Suppressor macrophage treated with lipopolysaccharide for 1 hour (primary cell): ENCODE measurements around the gene FGF14.

Source experiments
- DNase-seq, 3 donors: peaks; one replicate each; pipeline ENCODE4 v3.0.0-alpha.2; 2020 to 2022

Gene FGF14

DNA sequence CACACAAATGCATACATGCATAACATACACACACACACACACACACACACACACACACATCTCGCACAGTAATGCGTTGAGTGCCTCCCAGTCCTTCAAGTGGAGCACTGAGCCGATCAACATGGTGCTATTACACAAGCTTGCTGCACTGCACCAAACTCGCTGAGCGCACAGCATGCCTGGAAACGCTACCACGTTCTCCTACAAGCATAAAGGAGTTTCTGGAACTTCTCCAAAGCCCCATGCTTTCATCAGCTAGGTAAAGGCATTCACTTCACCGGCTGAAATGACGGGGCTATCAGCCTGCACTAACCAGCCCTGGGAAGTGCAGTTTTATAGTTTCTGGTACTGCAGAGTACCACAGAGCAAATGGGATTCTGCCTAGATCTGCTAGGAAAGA lies 92.7 kb downstream of the FGF14 start:
- no peak for DNase-seq

DNA sequence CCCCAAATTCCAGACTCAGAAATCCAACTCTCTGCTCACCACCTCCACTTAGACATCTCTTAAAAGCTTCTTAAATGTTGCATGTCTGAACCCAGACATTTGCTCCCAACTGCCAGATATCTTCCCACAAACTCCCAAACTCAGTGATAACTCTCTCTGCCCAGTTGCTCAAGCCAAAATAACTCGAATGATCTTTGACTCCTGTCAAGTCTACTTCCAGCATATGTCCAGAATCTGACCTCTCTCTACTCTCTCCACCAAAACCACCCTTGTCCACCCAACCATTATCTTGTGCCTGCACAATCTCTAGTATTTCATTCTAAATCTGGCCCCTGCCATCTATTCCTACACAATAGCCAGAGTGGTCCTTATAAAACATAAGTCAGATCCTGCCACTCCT lies 99.3 kb downstream of the FGF14 start:
- DNase-seq: no peak

DNA sequence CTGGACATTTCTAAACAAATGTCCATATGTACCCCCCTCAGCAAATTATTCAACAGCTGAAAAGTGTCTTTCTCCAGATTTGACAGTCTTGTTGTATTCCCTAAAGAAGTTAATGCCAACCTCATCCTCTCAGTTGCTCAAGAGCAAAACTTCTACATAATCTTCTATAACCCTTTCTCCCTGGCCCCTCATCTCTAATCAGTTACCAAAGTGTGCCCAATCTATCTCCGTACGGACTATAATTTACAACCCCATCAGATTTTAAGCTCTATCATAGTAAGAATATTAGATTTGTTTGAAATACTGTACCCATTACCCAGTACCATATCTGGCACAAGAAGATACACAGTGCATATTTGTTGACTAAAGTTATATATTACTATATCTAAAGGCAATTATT lies 101.5 kb downstream of the FGF14 start:
- no peak for DNase-seq

DNA sequence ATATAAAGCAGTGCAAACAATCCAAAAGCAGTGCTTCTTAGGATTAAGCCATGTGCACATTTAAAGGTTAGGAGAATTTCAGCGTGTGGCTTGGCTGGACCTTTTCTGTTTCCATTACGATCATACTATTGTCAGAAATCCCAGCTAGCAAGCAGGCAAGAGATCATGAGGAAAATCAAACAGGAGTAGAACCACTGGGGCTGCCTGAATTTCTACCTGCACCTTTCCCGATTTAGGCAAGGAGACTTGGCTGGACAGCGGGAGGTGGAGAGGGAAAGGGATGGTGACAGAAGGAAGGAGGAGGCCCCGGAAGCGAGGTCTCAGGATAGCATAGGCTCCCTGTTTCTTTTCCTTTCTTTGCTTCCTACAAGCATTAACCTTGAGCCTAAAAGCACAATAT lies 102.5 kb downstream of the FGF14 start:
- no peak for DNase-seq

DNA sequence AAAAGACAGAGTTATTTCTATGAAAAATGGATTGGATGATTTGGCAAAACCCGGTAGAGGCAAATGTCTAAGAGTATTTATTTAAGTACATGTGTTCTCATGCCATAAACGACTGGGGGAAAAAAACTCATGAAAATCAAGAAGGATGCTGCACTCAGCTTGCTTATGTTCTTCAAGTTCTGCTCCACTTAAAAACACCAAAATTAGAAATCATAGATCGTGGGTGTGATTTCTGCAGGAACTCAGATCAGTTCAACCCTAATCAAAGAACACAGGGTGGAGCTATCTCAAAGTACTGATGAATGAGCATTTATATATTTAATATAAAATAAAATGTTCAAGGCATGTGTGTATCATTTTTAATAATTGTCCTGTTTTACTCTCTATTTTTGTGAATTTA lies 103.8 kb downstream of the FGF14 start:
- no peak for DNase-seq

DNA sequence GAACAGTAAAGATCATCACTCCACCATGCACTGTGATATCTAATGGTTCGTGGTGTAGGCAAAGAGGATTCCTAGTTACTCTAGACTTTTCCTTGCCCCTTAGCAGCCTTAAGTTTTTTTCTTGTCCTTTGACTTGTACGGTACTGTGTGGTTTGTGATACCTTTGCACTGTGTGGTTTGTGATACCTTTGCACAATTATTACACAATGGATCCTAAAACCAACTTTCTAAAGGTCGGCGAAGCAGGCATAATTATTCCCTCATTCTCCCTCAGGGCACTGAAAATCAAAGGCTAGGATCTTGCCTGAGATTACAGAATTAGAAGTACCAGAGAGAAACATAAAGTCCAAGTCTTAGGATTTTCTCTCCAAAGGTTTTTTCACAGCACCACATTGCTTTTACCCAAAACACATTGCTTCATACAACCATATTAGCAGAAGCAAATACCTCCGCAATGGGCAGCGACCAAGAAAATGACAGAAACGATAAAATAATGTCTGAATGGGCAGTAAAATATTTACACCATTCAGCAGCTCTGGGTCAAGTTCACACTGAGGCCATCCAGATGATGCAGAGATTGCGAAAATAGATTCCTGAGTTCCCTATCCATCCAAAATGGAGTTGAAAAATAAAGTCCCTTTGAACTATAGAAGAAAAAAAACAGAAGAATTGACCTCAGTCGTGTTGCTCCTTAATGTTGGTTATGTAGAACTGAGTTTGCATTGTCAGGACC lies 106.4 kb downstream of the FGF14 start:
- DNase-seq: no peak

DNA sequence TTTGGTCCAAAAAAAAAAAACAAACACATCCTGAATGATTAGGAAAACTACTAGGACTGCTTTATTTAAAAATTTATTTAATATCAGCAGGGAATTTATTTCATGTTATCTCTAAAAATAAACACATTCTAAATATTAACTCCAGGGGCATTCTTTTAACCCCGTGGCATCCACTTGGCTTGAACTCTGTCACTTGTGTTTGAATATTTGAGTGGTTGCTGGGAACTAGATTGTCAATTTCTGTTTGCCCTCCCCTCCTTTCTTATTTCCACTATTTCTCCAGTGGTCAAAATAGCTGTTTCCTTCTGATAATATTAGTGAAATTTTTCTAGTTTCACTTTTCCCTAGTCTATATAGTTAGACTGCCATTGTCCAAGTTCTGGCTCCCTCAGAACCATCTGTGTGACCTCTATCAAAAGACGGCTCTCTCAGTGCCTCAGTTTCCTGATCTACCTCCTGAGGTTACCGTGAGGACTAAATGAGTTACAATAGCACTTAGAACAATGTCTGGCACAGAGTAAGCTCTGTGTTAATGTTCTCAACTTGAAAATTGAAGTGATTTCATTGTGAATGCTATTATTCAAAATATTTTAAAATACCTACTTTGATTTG lies 107.3 kb downstream of the FGF14 start:
- no peak for DNase-seq

DNA sequence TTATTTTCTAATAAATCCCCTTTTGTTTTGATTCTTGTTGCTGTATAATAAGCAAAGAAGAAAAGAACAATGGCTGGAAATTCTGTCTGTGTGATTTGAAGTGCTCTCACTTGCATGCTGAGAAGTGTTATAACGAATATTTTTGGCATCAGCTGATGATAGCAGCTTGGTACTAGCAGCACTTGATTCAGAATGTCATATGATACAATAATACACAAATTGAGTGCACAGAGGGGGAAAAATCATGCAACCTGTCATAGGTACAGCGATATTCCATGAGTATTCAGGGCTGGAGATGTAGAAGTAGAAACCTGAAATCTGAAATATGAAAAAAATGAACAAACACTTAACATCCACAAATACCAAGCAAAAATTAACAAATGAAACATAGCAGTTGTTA lies 108.1 kb downstream of the FGF14 start:
- no peak for DNase-seq

DNA sequence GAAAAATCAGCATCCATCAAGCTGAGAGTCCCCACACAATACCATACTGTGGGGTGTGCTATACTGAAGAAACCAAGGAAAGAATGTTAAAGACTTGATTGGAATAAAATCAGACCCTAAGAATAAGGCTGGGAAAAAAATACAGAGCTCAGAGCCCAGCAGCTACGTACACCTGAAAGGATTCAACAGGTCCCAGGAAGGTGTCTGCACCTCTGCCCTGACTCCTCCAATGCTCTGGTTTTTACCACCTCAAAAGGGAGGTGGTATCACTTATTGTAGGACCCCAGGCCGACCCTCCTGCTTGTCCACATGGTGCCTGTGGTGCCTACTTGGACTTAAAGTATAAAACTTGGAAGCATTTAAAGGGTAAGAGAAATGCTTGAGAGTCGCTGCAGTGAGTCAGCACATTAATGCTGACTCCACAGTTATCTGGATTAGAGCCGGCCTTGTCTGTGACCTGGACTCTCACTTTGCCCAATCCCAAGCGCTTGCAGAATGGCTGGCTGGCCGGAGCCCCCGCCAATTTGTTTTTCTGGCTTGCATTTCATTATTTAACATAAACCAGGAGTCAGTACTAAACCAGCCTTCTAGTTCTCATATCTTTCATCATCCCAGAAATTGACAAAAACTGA lies 110.1 kb downstream of the FGF14 start:
- DNase-seq: no peak

DNA sequence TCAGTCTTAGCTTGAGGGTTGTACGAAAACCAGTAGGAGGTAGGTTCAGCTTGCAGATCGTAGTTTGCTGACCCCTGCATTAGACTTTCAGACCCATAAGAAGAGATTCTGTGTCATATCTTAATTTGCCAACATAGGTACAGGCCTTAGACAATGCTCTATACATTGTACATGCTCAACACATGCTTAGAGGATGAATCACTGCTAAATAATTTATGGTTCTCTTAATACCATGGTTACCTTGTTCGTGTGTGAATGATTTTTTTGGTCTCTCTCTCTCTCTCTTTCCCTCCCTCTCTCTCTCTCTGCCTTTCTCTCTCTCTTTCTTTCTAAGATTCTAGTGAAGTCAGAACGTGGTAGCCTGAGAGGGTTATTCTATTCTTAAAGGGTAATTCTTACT lies 112.2 kb downstream of the FGF14 start:
- no peak for DNase-seq

DNA sequence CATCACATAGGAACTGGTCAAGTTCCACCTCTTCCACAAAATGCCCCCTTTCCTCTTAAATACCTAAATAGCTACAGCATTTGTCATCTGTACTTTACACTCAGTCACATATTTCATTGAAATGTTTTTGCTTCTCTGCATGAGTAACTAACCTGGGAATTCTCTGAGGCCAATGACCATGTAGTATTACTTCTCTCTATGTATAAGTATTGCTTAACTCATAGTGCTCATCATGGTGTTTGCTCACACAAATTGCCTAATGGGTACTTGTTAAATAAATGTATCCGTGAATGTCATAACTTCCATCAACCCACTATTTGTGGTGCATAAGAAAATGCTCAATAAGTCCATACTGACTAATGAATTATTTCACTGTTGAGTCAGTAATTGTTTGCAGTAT lies 115.5 kb downstream of the FGF14 start:
- DNase-seq: peak in 2 of 3 donors; percentile 2 to 28

DNA sequence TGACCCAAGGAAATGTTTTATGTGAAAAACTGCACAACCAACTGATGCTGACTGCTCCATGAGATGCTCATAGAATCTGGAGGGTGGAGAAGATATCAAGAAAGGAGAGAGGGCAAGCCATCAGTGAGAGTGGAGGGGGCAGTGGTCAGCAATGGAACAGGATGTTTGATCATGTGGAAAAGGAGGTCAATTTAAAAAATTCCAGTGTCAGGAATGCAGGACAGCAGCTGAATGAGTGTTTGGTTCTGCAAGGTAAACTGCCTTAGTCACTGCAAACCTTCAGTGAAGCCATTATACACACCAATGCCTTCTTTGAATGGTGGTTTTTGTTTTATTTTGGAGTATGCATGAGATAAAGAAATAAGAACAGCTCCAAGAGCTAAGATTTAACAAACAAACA lies 121.5 kb downstream of the FGF14 start:
- DNase-seq: no peak

DNA sequence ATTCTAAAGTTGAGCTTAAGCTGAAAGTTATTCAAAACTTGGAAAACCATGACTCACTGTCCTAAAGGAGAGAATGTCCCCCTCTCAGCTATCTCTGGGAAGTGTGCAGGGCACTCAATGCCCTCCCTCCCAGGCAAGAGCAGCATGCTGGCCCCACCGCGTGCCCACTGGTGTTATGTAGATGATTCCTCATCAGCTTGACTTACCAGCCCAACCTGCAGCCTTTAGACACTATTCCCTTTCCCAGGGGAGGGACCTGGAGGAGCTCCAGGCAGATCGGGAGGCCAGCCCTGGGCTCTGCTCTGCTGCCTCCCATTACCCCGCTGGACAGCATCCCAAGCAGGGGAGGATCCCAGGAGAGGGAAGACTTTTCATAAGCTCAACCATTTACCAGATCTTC lies 124.6 kb downstream of the FGF14 start:
- no peak for DNase-seq

DNA sequence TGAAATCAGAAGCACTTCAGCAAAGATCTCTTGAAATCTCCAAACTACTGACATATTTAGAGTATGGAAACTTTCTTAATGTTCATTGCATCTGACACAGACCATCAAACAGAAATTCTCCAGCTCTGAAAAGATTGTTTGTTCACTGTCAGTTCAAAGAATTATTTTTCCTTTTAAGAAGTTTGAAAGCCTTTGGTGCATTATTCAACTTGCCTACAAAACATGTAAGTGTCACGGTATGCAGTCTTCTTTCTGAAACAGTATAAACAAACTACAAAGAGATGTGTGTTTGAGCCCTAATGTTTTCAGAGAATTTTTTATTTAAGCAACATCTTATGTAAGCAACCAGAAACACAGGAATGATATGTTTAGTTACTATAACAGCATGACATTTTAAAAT lies 125.4 kb downstream of the FGF14 start:
- DNase-seq: no peak

DNA sequence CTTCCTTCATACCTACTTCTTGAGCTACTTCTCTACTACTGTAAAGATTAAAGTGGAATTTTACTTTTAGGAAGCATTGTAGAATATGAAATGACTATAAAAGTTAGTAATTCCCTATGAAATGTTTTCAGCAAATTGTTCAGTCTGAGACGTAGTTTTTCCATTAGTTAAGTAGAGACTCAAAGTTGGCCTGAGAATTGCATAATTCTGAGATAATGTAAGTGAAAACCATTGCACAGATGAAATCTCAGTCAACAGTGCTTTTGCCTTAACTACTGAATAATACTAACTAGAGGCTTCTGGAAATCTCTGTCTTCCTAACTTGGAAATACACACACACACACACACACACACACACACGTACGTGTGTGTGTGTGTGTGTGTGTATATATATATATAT lies 125.9 kb downstream of the FGF14 start:
- no peak for DNase-seq

DNA sequence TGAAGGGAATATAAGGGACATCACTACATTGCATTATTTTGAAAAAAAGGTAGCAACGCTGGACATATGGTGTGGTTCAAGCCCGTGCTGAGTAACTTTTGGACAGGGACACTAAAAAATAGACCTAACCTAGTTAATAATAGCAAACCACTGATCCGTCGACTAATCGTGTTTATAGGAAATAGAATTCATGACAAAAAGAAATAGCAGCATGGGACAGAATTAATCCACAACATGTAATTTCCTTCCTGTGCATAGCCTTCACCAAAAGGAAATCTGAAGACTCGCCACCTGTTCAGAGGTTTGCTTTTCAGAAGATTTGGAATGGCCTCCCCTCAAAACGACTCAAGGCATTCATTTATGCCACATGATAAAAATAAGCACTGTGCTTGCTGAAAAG lies 128.7 kb downstream of the FGF14 start:
- DNase-seq: no peak

DNA sequence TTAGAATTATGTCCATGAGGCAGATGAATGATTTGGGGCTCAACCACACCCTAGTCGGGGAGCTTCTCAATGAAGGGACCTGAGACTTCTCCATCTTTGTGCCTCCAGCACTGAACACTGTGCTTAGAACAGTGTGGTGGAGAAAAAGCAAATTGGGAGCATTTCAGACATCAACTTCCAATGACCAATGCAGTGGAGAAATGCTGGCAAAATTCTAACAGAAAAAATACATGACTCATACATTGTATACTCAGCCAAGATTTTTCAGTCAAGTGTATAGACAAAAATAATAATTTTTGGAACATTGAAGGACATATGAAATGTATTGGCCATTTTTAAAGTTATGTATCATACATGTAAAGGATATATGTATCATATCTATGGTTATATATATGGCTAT lies 134.7 kb downstream of the FGF14 start:
- no peak for DNase-seq

DNA sequence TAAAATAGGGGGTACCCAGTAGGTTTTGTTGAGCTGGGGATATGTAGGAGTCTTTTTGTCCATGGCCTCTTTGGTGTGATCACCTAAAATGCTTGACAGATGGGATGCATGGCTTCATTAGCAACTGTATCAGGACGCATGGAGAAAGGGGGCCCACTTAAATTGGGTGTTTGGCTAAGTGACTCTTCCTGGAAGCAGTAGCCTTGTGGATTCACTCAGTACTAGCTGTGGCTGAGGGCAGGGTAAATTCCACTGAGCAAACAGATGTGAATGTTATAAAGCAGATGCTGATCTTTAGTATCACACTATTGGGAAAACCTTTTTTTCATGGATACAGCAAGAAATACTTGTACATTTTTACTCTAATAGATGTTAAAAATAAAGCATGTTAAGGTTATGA lies 140.0 kb downstream of the FGF14 start:
- no peak for DNase-seq

DNA sequence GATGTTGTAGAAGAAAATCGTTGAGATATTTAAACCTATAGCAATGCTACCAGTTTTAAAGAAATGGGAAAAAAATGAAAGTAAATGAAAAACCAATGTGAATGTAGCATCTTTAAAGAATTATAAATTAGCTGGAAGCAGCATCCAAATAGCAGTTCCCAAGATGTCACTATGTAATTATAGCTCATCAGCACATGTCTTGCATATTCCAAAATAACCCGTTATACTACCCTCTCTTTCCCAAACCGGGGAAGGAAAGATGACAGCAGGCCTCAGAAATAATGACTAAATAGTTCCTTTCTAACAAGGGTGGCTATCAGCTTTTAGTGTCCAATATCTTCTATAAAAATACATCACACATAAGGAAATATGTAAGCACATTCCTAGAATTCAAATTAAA lies 140.5 kb downstream of the FGF14 start:
- DNase-seq: no peak

DNA sequence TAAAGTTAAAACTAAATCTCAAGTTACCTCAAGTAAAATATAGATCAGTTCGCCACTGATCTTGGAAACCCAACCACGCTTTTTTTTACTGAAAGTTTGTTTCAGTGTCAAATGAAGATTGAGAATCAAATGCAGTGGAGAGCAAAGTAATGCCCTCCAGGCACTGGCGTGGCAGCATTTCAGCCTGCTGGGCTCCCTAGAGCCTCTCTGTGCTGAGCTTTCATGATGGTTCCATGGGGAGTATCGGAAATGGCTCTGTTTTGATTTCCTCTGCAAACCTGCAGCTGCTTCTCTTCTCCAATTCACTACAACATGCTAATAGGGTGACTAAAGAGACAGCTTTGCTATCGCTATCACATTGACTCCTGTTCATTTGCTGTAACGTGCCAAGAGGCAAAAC lies 141.6 kb downstream of the FGF14 start:
- DNase-seq: no peak

DNA sequence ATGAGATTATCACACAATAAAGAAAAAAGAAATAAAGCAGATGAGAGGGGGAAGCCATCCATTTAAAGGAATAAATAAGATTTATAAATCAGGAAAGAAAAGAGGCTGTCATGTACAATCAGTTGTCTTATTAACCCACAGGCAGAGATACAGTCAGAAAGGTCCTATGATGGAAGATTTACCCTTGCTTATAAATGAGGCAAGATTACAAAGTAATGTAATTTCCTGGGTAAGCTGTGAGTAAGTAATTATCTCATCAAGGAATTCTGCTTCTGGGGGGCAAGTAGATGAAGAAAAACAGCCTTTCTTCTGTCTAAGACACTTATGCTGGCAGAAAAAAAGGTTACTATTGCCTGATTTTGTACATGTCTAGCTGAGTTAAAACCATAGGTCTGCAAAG lies 146.4 kb downstream of the FGF14 start:
- no peak for DNase-seq

DNA sequence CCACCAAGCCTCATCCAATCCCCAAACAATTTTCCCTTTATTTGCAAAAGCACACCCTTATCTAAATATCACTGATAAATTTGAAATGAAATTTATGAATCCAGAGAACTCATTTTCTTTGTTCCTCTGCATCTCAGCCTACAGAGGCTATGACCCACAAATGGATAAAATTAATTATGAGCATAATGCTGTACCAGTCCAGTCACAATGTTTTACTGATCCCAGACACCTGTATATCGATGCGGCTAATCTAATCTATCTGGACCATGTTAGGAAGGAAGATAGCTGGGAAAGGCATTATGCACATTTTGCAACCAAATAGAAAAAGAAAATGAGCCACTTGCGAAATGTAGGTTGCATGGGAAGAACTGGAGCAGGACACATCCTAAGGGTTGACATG lies 150.0 kb downstream of the FGF14 start:
- DNase-seq: no peak

DNA sequence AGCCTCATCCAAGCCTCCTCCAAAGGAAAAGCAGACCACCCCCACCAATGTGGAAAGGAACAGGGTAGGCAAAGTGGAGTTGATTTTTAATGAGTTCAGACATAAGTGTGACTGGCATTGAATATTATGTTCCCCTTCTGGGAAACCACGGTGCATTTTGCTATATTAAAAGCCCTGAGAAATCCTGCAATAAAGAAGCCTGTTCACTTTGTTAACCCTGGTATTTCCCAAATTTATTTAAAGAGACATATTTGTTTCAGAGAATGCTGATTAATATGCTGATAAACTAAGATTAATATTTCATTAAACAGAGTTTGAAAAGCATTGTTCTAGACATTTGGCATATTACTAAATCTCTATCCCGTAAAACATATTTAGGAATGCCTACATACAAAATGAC lies 151.4 kb downstream of the FGF14 start:
- no peak for DNase-seq

DNA sequence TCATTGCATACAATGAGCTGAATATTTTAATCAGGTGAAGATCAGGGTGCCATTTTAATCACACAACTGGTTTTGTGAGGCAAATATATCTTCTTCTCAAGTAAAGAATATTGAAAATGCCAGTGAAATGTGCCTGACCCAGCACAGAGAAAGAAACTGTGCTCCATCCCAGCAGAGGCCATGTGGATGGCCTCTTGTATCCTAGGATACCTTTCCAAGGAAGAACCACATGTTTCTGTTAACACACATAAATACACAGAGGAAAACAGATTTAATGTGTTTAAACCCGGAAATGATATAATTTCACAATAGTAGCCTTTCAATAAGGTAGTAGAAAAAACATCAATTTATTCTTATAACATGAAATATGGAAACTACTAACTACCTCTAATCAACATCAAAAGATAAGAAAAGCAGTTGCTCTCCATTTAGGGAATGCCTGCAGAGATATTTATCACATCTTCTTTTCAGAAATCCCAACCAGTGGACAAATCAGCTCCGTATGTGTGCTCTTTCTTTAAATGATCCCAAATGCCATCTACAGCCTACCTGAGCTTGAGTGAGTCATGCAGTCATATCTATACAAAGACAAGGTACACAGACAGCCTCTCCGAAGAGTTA lies 157.1 kb downstream of the FGF14 start:
- DNase-seq: no peak
